ENCODE results near the gene KDM2B. TPM values are rescaled to one million over a fixed set of nuclear protein-coding genes. Genes with fewer than 3 reads are reported as not detected.

Gene KDM2B
- total and polyA plus RNA-seq, 10 of the 15 experiments (the other 5 are each of a cell fraction or from before 2014, with no cell fraction given): 13.6 to 124 (median 40.4) TPM

- TF ChIP-seq SRF (IDR thresholded peaks at IDR 0.05; ENCODE audit: low read depth in 2 of 2, low read length in 2 of 2): no peak
- no peak for TF ChIP-seq IRF5 (IDR thresholded peaks at IDR 0.05; ENCODE audit: borderline replicate concordance)
- TF ChIP-seq, protein P1, sequence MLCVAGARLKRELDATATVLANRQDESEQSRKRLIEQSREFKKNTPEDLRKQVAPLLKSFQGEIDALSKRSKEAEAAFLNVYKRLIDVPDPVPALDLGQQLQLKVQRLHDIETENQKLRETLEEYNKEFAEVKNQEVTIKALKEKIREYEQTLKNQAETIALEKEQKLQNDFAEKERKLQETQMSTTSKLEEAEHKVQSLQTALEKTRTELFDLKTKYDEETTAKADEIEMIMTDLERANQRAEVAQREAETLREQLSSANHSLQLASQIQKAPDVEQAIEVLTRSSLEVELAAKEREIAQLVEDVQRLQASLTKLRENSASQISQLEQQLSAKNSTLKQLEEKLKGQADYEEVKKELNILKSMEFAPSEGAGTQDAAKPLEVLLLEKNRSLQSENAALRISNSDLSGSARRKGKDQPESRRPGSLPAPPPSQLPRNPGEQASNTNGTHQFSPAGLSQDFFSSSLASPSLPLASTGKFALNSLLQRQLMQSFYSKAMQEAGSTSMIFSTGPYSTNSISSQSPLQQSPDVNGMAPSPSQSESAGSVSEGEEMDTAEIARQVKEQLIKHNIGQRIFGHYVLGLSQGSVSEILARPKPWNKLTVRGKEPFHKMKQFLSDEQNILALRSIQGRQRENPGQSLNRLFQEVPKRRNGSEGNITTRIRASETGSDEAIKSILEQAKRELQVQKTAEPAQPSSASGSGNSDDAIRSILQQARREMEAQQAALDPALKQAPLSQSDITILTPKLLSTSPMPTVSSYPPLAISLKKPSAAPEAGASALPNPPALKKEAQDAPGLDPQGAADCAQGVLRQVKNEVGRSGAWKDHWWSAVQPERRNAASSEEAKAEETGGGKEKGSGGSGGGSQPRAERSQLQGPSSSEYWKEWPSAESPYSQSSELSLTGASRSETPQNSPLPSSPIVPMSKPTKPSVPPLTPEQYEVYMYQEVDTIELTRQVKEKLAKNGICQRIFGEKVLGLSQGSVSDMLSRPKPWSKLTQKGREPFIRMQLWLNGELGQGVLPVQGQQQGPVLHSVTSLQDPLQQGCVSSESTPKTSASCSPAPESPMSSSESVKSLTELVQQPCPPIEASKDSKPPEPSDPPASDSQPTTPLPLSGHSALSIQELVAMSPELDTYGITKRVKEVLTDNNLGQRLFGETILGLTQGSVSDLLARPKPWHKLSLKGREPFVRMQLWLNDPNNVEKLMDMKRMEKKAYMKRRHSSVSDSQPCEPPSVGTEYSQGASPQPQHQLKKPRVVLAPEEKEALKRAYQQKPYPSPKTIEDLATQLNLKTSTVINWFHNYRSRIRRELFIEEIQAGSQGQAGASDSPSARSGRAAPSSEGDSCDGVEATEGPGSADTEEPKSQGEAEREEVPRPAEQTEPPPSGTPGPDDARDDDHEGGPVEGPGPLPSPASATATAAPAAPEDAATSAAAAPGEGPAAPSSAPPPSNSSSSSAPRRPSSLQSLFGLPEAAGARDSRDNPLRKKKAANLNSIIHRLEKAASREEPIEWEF (IDR thresholded peaks at IDR 0.05; ENCODE audit: insufficient replicate concordance, low read depth, low read length): no peak
- CTCF ChIA-PET: no interaction called here
- H3K27me3 ChIP-seq (replicated peaks in 1 of 2; ENCODE audit: control insufficient read depth in 2 of 2, insufficient read depth in 2 of 2, low read length in 1 of 2): no peaks in the 10 kb centered on the region
- no peak overlapping the region for H3K4me2 ChIP-seq (ENCODE audit: control insufficient read depth, insufficient read depth)
- DNase-seq (ENCODE audit: low read depth, low spot score) (no peak), FAIRE-seq (no peak), ATAC-seq (no peak)
- no peak overlapping the region for H3K4me3 ChIP-seq
- H3K36me3 ChIP-seq (ENCODE audit: control insufficient read depth in 2 of 2, insufficient read depth in 2 of 2, low read length in 1 of 2): no peaks in the 10 kb centered on the region
- H3K27ac ChIP-seq (ENCODE audit: control insufficient read depth, insufficient read depth): no peak overlapping the region
- 89% methylated on average over 5 of the region's 5 CpGs for WGBS (ENCODE audit: insufficient coverage, insufficient replicate concordance, low lambda C conversion rate, missing lambda C conversion rate)
- SMC1A ChIA-PET (ENCODE audit: uncharacterized antibody, unreplicated experiment): no interaction called here
- POLR2A ChIA-PET: no interaction called here
- peaks cover 3% of the 10 kb centered on the region for H3K4me1 ChIP-seq (ENCODE audit: control insufficient read depth, insufficient read depth, low read length)
- no TSS peak for BruUV-seq (replicated peaks)
- no peak overlapping the region for H2AFZ ChIP-seq (ENCODE audit: control insufficient read depth, low read depth, low read length)
- RAD21 ChIA-PET (ENCODE audit: unreplicated experiment): interaction anchor here (0.6 kb wide), 1 partner anchor 90 kb away, joined by 3 read pairs; no protein-coding TSS in a partner anchor
- no peaks in the 10 kb centered on the region for H3K79me2 ChIP-seq (ENCODE audit: control insufficient read depth, insufficient read depth, low read length)
- no peaks in the 10 kb centered on the region for H4K20me1 ChIP-seq (ENCODE audit: control insufficient read depth, insufficient read depth)
- no peaks in the 10 kb centered on the region for H3K9me3 ChIP-seq (replicated peaks; ENCODE audit: control insufficient read depth, insufficient read depth, low read length)
- H3K9ac ChIP-seq (ENCODE audit: control insufficient read depth, insufficient read depth, low read length): no peak overlapping the region
- intact Hi-C loops (cut with micrococcal nuclease; ENCODE audit: unreplicated experiment): no loop called here
- in situ Hi-C loops (cut with MboI): no loop called here
These were observed 15.7 kb upstream of the KDM2B start for GRCh38 chr12:121596526-121596925.

All from GM12878 (cell line).